Glutamatergic neuron (in vitro differentiated cells): ENCODE results near the gene C2orf78. TPM values are rescaled to one million over a fixed set of nuclear protein-coding genes. Genes with fewer than 3 reads are reported as not detected.
A peak's percentile ranks its signal among the peaks of the same experiment; 100 is the strongest.
"Not testable (repeated sequence)": the region's sequence is repeated elsewhere in the genome, so short reads cannot be mapped to it uniquely, and the experiment has no call there.

Experiments used
- DNase-seq: peaks from one replicate; pipeline ENCODE4 v3.0.0; 2022
- H3K27ac Mint-ChIP-seq: one replicate; pipeline ENCODE4 v1.8.0; 2020; ENCODE audit warnings: mild to moderate bottlenecking, mixed read lengths, inconsistent platforms; ENCODE audit not compliant: unreplicated experiment
- H3K27me3 Mint-ChIP-seq: one replicate; pipeline ENCODE4 v1.8.0; 2020; ENCODE audit warnings: mild to moderate bottlenecking, moderate library complexity, mixed read lengths, inconsistent platforms; ENCODE audit not compliant: unreplicated experiment
- H3K36me3 Mint-ChIP-seq: one replicate; pipeline ENCODE4 v1.8.0; 2020; ENCODE audit warnings: mild to moderate bottlenecking, mixed read lengths, inconsistent platforms; ENCODE audit not compliant: unreplicated experiment
- H3K4me1 Mint-ChIP-seq: one replicate; pipeline ENCODE4 v1.8.0; 2020; ENCODE audit warnings: mild to moderate bottlenecking, low read depth, mixed read lengths, inconsistent platforms; ENCODE audit not compliant: unreplicated experiment
- H3K4me3 Mint-ChIP-seq: one replicate; pipeline ENCODE4 v1.8.0; 2020; ENCODE audit warnings: mild to moderate bottlenecking, mixed read lengths, inconsistent platforms; ENCODE audit not compliant: unreplicated experiment
- H3K9me3 Mint-ChIP-seq: one replicate; pipeline ENCODE4 v1.8.0; 2020; ENCODE audit warnings: mild to moderate bottlenecking, moderate library complexity, mixed read lengths, inconsistent platforms; ENCODE audit not compliant: unreplicated experiment
- CTCF ChIP-seq: fragments of 200-600 bp; sonication (generic); IDR thresholded peaks from one replicate; pipeline ENCODE4 v1.5.0; 2021; ENCODE audit not compliant: partially characterized antibody, unreplicated experiment
- long read RNA-seq: library from polyadenylated mRNA; unstranded; transcript quantifications from one replicate; pipeline ENCODE4 v2.0.0, GENCODE V29; 2020; ENCODE audit not compliant: unreplicated experiment
- total RNA-seq: library from RNA; stranded (reverse); fragmentation: NEBNext Ultra II Directional; extraction: Animal tissue kit (Norgen Biotek cat#: 25700); gene quantifications from one replicate; pipeline ENCODE4 v1.2.1, GENCODE V29; 2021; ENCODE audit not compliant: unreplicated experiment

C2orf78 gene
- not detected for total RNA-seq
- long read RNA-seq = 0 reads

GRCh38 chr2:73783883-73784282 is at the start of gene C2orf78:
Gene C2orf78 (plus strand): TSS chr2:73784183. CDS start chr2:73784310, 127 bp downstream.
- not testable (repeated sequence) for H3K9me3 Mint-ChIP-seq, H3K27ac Mint-ChIP-seq, DNase-seq, H3K4me1 Mint-ChIP-seq, H3K27me3 Mint-ChIP-seq, H3K4me3 Mint-ChIP-seq, H3K36me3 Mint-ChIP-seq

- H3K4me3 Mint-ChIP-seq = peak overlapping the region; percentile 98
- no peak for TF ChIP-seq CTCF
- no peak for DNase-seq
- H3K9me3 Mint-ChIP-seq = peaks cover 16% of the 10 kb centered on the region
- H3K27me3 Mint-ChIP-seq = peaks cover 8% of the 10 kb centered on the region
- peaks cover 17% of the 10 kb centered on the region for H3K36me3 Mint-ChIP-seq
- H3K4me1 Mint-ChIP-seq = peaks cover 9% of the 10 kb centered on the region
- peak overlapping the region; percentile 84 for H3K27ac Mint-ChIP-seq
Observed at GRCh38 chr2:73736378-73736777, 47.6 kb upstream of the C2orf78 start.

- no peak for TF ChIP-seq CTCF
- H3K27ac Mint-ChIP-seq = peak within 1 kb of the TSS; percentile 84
- H3K4me3 Mint-ChIP-seq = peak within 1 kb of the TSS; percentile 98
Observed at GRCh38 chr2:73736855-73737779, 46.9 kb upstream of the C2orf78 start, which contains the start of gene TPRKB. Gene TPRKB (minus strand): TSS chr2:73737345. CDS start chr2:73734569, 2,776 bp downstream.

GRCh38 chr2:73739101-73739500 is 44.9 kb upstream of the C2orf78 start:
- Mint-ChIP-seq H3K4me3 (no peak overlapping the region), H3K36me3 (peaks cover 21% of the 10 kb centered on the region), H3K4me1 (peaks cover 9% of the 10 kb centered on the region), H3K27ac (no peak overlapping the region), H3K27me3 (peaks cover 8% of the 10 kb centered on the region), H3K9me3 (peaks cover 19% of the 10 kb centered on the region)
- no peak for DNase-seq
- TF ChIP-seq CTCF = no peak

More at GRCh38 chr2:73736855-73737779, 46.9 kb upstream of the C2orf78 start, which contains the start of gene TPRKB:
- H3K4me1 Mint-ChIP-seq = peaks cover 9% of the 10 kb centered on the region
- DNase-seq = peak; percentile 95
- H3K9me3 Mint-ChIP-seq = peaks cover 19% of the 10 kb centered on the region
- H3K36me3 Mint-ChIP-seq = peaks cover 21% of the 10 kb centered on the region
- H3K27me3 Mint-ChIP-seq = peaks cover 8% of the 10 kb centered on the region

GRCh38 chr2:73740767-73741166 is 43.2 kb upstream of the C2orf78 start:
- no peak overlapping the region for H3K27ac Mint-ChIP-seq
- peaks cover 8% of the 10 kb centered on the region for H3K27me3 Mint-ChIP-seq
- peaks cover 20% of the 10 kb centered on the region for H3K9me3 Mint-ChIP-seq
- no peak overlapping the region for H3K4me3 Mint-ChIP-seq
- peaks cover 9% of the 10 kb centered on the region for H3K4me1 Mint-ChIP-seq
- H3K36me3 Mint-ChIP-seq = peaks cover 21% of the 10 kb centered on the region
- no peak for TF ChIP-seq CTCF
- DNase-seq = no peak
